Pancreas (tissue), 10 donors: ENCODE results near the gene ZNF541. TPM values are rescaled to one million over a fixed set of nuclear protein-coding genes. Genes with fewer than 3 reads are reported as not detected.

Source experiments
- ATAC-seq, 4 donors: fragments of 200-7000 bp; cut with Tn5 transposase; one replicate each; pipeline versions ENCODE4 v1.8.0 to v1.9.1; 2020; ENCODE audit warnings: mild to moderate bottlenecking in 4 of 4, moderate library complexity in 4 of 4
- DNase-seq, 6 donors: peaks; one replicate each; pipeline ENCODE4 v3.0.0-alpha.2; 2020
- FAIRE-seq: peaks from 2 replicates; lab custom pipeline; 2012; peaks lifted over from hg19 to GRCh38; lab: Jason Lieb, UNC
- H3K27ac ChIP-seq, 4 donors: fragments of 200-600 bp; sonication (generic); 1 replicate in 3 of 4; 2 replicates in 1 of 4; pipeline versions ENCODE4 v1.5.0 to v1.8.0; 2020
- H3K27me3 ChIP-seq, 4 donors: fragments of 200-600 bp; one replicate each; pipeline ENCODE4 v1.8.0; 2021
- H3K36me3 ChIP-seq, 3 donors: fragments of 200-600 bp; sonication (generic) in 1 of 3; one replicate each; pipeline versions ENCODE4 v1.5.0 to v1.8.0; 2020 to 2021
- H3K4me1 ChIP-seq, 3 donors: fragments of 200-600 bp; one replicate each; pipeline ENCODE4 v1.8.0; 2021
- H3K4me3 ChIP-seq, 4 donors: fragments of 200-600 bp; sonication (generic) in 2 of 4; one replicate each; pipeline versions ENCODE4 v1.5.0 to v1.8.0; 2020 to 2021
- H3K9me3 ChIP-seq, 4 donors: fragments of 200-600 bp; one replicate each; pipeline ENCODE4 v1.8.0; 2021
- WGBS, 2 donors: extraction: QIAGEN DNeasy Blood & Tissue Kit; methylation state at CpG; one replicate each; pipeline ENCODE4 v1.1.7; 2013; 5-methylcytosine and 5-hydroxymethylcytosine counted together
- intact Hi-C, 3 donors: fragments of 100-400 bp; cut with DNase I; formaldehyde crosslinking; loops; one replicate each; pipeline versions ENCODE4 v1.11.1 to v1.14.2; 2022
- polyA plus RNA-seq, 2 donors: library from polyadenylated mRNA; stranded (reverse); fragments of 200-250 nt; gene quantifications; one replicate each; pipeline ENCODE4 v1.2.3, GENCODE V29; 2013
- total RNA-seq, 6 donors: library from RNA; stranded (reverse); fragmentation: NEBNext Ultra II Directional in 4 of 6; extraction: Animal tissue kit (Norgen Biotek cat#: 25700) in 4 of 6; gene quantifications; one replicate each; pipeline versions ENCODE4 v1.2.1 to v1.2.4, GENCODE V29; 2021 to 2023
- TF ChIP-seq, protein P1 (sequence below), 4 donors: fragments of 200-600 bp; sonication (generic) in 3 of 4; IDR thresholded peaks; one replicate each; pipeline versions ENCODE4 v1.5.0 to v1.8.0; 2021; ENCODE audit warnings: antibody characterized with exemption in 4 of 4
- donor health status: healthy with polysubstance abuse.
- donor health status: DM: no; HTN: no; CAD: no; lungs with moderate emphysema.
- donor health status: DM: no; HTN: no; CAD: no.
- donor health status: control.
- donor health status: control.
- donor health status: Bipolar disorder and iron deficiency.
- donor health status: DM: yes; HTN: yes; CAD: no.
- donor health status: DM: no; HTN: no; CAD: no.
- donor health status: DM: no; HTN: no; CAD: no.
- donor health status: DM: yes; HTN: yes; CAD: no.

Gene ZNF541
- total and polyA plus RNA-seq, 8 donors = 0.06 to 0.63 (median 0.16) TPM; not detected in 1

DNA sequence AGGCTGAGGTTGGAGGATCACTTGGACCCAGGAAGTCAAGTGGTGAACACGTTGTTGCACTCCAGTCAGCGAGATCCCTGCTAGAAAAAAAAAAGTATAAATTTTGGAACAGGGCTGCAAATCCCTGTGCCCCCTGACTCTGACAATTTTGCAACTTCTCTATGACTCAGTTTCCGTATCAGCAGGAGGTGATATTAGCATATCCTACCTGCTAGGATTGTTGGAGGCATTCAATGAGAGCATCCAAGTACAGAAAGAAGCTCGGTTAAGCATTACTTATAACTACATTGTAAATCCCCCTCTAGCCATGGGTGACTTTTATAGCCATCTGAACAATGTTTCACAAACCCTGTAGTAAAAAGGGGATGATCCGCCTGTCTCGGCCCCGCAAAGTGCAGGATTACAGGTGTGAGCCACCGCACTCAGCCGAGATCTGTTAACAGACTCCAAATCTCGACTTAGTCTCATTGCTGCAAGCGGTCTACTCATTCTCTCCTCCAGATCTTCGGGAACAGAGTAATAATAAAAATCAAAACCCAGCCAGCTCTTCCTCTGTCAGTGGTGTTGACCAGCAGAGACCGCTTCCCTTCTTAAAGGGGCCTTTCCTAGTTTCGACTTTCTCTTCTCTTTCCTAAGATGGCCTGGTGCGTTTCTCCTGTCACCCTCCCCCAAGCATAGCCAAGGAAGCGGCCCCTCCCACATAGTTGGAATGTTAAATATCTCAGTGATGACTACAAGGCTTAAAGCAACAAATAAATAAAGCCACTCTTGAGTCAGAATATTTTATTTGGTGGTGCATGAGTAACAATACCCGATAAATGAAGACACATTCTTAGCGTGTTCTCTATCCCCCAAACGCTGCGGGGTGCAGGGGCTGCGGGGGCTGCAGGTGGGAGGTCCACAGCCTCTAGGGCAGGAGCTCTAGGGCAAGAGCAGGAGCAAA, 25.7 kb upstream of the ZNF541 start:
- no peak for FAIRE-seq
- TF ChIP-seq, protein P1, sequence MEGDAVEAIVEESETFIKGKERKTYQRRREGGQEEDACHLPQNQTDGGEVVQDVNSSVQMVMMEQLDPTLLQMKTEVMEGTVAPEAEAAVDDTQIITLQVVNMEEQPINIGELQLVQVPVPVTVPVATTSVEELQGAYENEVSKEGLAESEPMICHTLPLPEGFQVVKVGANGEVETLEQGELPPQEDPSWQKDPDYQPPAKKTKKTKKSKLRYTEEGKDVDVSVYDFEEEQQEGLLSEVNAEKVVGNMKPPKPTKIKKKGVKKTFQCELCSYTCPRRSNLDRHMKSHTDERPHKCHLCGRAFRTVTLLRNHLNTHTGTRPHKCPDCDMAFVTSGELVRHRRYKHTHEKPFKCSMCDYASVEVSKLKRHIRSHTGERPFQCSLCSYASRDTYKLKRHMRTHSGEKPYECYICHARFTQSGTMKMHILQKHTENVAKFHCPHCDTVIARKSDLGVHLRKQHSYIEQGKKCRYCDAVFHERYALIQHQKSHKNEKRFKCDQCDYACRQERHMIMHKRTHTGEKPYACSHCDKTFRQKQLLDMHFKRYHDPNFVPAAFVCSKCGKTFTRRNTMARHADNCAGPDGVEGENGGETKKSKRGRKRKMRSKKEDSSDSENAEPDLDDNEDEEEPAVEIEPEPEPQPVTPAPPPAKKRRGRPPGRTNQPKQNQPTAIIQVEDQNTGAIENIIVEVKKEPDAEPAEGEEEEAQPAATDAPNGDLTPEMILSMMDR (IDR thresholded peaks at IDR 0.05) = no peak
- DNase-seq = no peak
- Histone ChIP-seq H3K27me3 (no peaks in the 10 kb centered on the region), H3K27ac (no peak overlapping the region), H3K4me1 (peaks cover 0 to 7% (median 3%) of the 10 kb centered on the region in 3 donors), H3K36me3 (no peaks in the 10 kb centered on the region), H3K9me3 (no peaks in the 10 kb centered on the region), H3K4me3 (no peak overlapping the region)
- WGBS, 2 donors = 35 to 36% methylated on average over 21 of the region's 21 CpGs
- intact Hi-C loops = loop anchor here in 1 of 3 donors (10.0 kb wide), 1 partner anchor 74 kb away; no protein-coding TSS in a partner anchor
- ATAC-seq = no peak

DNA sequence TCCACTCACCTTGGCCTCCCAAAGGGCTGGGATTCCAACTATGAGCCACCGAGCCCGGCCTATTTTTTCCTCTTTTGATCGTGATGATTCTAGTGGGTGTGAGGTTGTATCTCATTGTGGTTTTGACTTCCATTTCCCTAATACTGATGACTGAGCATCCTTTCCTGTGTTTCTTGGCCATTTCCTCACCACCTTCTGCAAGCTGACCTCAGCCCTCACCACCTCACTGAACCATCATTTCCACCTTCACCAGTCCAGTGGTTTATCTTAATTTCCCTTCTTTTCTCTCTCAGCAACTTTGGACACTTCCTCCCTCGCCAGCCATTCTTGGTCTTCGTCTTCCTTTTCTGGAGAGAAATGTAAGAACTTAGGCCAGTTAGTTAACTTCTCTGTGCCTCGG, 23.0 kb upstream of the ZNF541 start:
- Histone ChIP-seq H3K9me3 (no peaks in the 10 kb centered on the region), H3K4me3 (no peak overlapping the region), H3K27ac (no peak overlapping the region), H3K4me1 (peaks cover 0 to 2% (median 0%) of the 10 kb centered on the region in 3 donors), H3K36me3 (no peaks in the 10 kb centered on the region), H3K27me3 (no peaks in the 10 kb centered on the region)
- intact Hi-C loops = loop anchor here in 1 of 3 donors (10.0 kb wide), 1 partner anchor 71 kb away; no protein-coding TSS in a partner anchor
- no peak for FAIRE-seq
- no peak for DNase-seq
- no peak for ATAC-seq
- 73 to 92% methylated on average over 6 of the region's 6 CpGs for WGBS, 2 donors
- TF ChIP-seq, protein P1 (IDR thresholded peaks at IDR 0.05) = no peak

DNA sequence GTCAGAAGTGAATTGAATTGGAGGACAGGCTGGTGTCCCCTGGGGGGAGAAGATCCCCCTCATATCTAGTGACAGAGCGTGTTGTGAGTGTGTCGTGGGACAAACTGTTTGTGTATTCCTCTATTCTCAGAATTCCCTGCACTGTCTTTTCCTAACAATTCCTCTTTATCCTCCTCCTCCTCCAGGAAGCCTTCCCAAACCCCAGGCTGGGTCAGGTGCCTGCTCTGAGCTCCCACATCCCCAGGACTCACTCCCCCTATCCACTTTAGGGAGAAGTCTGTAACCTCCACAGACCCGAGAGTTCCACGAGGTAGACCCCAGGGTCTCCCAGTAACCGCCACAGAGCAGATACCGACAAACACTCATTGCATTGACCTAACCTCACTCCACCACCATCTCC, 20.9 kb upstream of the ZNF541 start:
- intact Hi-C loops = loop anchor here in 1 of 3 donors (10.0 kb wide), 1 partner anchor 69 kb away; no protein-coding TSS in a partner anchor
- no peak for ATAC-seq
- Histone ChIP-seq H3K27me3 (no peaks in the 10 kb centered on the region), H3K4me3 (no peak overlapping the region), H3K36me3 (no peaks in the 10 kb centered on the region), H3K27ac (no peak overlapping the region), H3K4me1 (no peaks in the 10 kb centered on the region), H3K9me3 (no peaks in the 10 kb centered on the region)
- WGBS, 2 donors = 73 to 82% methylated on average over 6 of the region's 6 CpGs
- no peak for FAIRE-seq
- TF ChIP-seq, protein P1 (IDR thresholded peaks at IDR 0.05) = no peak
- no peak for DNase-seq

DNA sequence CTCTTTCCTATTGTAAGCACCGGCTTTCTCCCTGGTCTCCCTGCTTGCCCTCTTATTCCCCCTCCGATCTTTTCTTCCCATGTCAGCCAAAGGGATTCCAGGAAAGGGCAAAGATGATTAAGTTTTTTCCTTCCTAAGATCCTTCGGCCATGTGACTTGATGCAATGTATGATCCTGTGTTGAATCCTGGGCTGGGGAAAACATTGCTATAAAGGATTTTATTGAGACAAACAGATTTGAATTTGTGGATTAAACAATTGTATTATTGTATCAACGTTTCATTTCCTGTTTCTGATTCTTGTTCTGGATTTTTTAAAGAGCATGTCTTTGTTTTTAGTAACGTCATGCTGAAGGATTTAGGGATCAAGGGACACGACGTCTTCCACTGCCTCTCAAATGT, 16.9 kb upstream of the ZNF541 start:
- Histone ChIP-seq H3K27me3 (no peaks in the 10 kb centered on the region), H3K4me1 (no peaks in the 10 kb centered on the region), H3K4me3 (no peak overlapping the region), H3K36me3 (no peaks in the 10 kb centered on the region), H3K9me3 (no peaks in the 10 kb centered on the region), H3K27ac (no peak overlapping the region)
- no peak for ATAC-seq
- TF ChIP-seq, protein P1 (IDR thresholded peaks at IDR 0.05) = no peak
- DNase-seq = no peak
- WGBS, 2 donors = 46 to 49% methylated on average over 7 of the region's 7 CpGs
- no peak for FAIRE-seq
- intact Hi-C loops = loop anchor here in 1 of 3 donors (10.0 kb wide), 1 partner anchor 65 kb away; no protein-coding TSS in a partner anchor
